HCT116 (cell line): Measurements from ENCODE around the gene GFAP. TPM values are rescaled to one million over a fixed set of nuclear protein-coding genes. Genes with fewer than 3 reads are reported as not detected.
A peak's percentile ranks its signal among the peaks of the same experiment; 100 is the strongest.

ENCODE experiments used
- ATAC-seq: fragments of 200-7000 bp; cut with Tn5 transposase; 2 replicates; pipeline ENCODE4 v1.9.1; 2020; ENCODE audit warnings: mild to moderate bottlenecking, moderate library complexity
- BruUV-seq: library from RNA; stranded (reverse); fragments of 400-500 nt; replicated peaks from 2 replicates; lab custom pipeline; 2021; lab: Mats Ljungman, UMichigan
- CTCF ChIA-PET: fragments of 300-600 bp; sonication (Branson Sonifier 250); formaldehyde crosslinking; loops from one replicate; lab custom pipeline; 2021; ENCODE audit warnings: antibody characterized with exemption; lab: Charles Lee
- POLR2A ChIA-PET: fragments of 300-600, 350-600 bp; sonication (Branson Sonifier 250); formaldehyde crosslinking; loops from one replicate; lab custom pipeline; 2021; ENCODE audit warnings: antibody characterized with exemption; lab: Charles Lee
- RAD21 ChIA-PET, 2 experiments: fragments of 300-600 bp; sonication (Branson Sonifier 250); formaldehyde crosslinking; loops; one replicate each; lab custom pipeline; 2023; ENCODE audit warnings: low total read pairs in 2 of 2; ENCODE audit not compliant: uncharacterized antibody in 2 of 2, unreplicated experiment in 2 of 2, low non-redundant PET in 1 of 2; lab: Charles Lee
- DNase-seq: peaks from one replicate; pipeline ENCODE4 v3.0.0-alpha.2; 2010; ENCODE audit warnings: low read depth, low spot score
- H2AFZ ChIP-seq: fragments of 200-600 bp; shearing (Covaris generic), sonication (generic); 2 replicates; pipeline ENCODE4 v1.6.1; 2017; ENCODE audit warnings: low read depth, mixed run types, mixed read lengths, antibody characterized with exemption, low read length; ENCODE audit not compliant: poor library complexity, severe bottlenecking
- H3K27ac ChIP-seq: 2 replicates; pipeline ENCODE4 v1.5.1; 2012; ENCODE audit warnings: low read depth, low read length
- H3K27me3 ChIP-seq: fragments of 200-600 bp; sonication (generic); 2 replicates; pipeline ENCODE4 v1.6.1; 2016; ENCODE audit warnings: mixed run types, low read length, mixed read lengths; ENCODE audit not compliant: insufficient read depth
- H3K36me3 ChIP-seq, 2 experiments: fragments of 200-500 bp in 1 of 2; fragments of 200-600 bp in 1 of 2; sonication (Bioruptor generic) in 1 of 2; sonication (generic) in 1 of 2; 2 replicates each; pipeline versions ENCODE4 v1.5.1 to v1.6.1; 2014 to 2016; ENCODE audit warnings: low read length in 2 of 2, inconsistent platforms in 1 of 2, mixed read lengths in 1 of 2, mixed run types in 1 of 2; ENCODE audit not compliant: insufficient read depth in 2 of 2, control insufficient read depth in 1 of 2
- H3K4me1 ChIP-seq, 2 experiments: fragments of 200-600 bp in 1 of 2; sonication (generic) in 1 of 2; 2 replicates each; pipeline versions ENCODE4 v1.5.1 to v1.6.1; 2012 to 2017; ENCODE audit warnings: low read length in 2 of 2, inconsistent platforms in 1 of 2, mild to moderate bottlenecking in 1 of 2, mixed read lengths in 1 of 2, mixed run types in 1 of 2, moderate library complexity in 1 of 2; ENCODE audit not compliant: insufficient read depth in 2 of 2, control insufficient read depth in 1 of 2
- H3K4me2 ChIP-seq: fragments of 200-600 bp; sonication (generic); 2 replicates; pipeline ENCODE4 v1.6.1; 2017; ENCODE audit warnings: mixed run types, low read length, mixed read lengths
- H3K4me3 ChIP-seq, 2 experiments: fragments of 200-600 bp in 1 of 2; sonication (generic) in 1 of 2; replicated peaks in 1 of 2; 2 replicates each; pipeline ENCODE4 v1.5.1; 2011 to 2016; ENCODE audit warnings: low read length in 2 of 2, control low read depth in 1 of 2, low read depth in 1 of 2, mild to moderate bottlenecking in 1 of 2, mixed read lengths in 1 of 2, mixed run types in 1 of 2
- H3K79me2 ChIP-seq: fragments of 200-600 bp; sonication (generic); 2 replicates; pipeline ENCODE4 v1.6.1; 2017; ENCODE audit warnings: mild to moderate bottlenecking, mixed run types, low read length, moderate library complexity, mixed read lengths; ENCODE audit not compliant: insufficient read depth
- H3K9ac ChIP-seq: fragments of 200-600 bp; sonication (generic); 2 replicates; pipeline ENCODE4 v1.6.1; 2016; ENCODE audit warnings: low read length, mixed read lengths
- H3K9me2 ChIP-seq: fragments of 200-600 bp; sonication (generic), shearing (Covaris generic); 2 replicates; pipeline ENCODE4 v1.6.1; 2017; ENCODE audit warnings: mixed run types, mild to moderate bottlenecking, moderate library complexity; ENCODE audit not compliant: insufficient read depth
- H3K9me3 ChIP-seq, 2 experiments: fragments of 200-500 bp in 1 of 2; fragments of 200-600 bp in 1 of 2; sonication (Bioruptor generic) in 1 of 2; sonication (generic) in 1 of 2; 2 replicates each; pipeline ENCODE4 v1.6.1; 2014 to 2017; ENCODE audit warnings: low read length in 2 of 2, mixed read lengths in 2 of 2, inconsistent platforms in 1 of 2, low read depth in 1 of 2, mild to moderate bottlenecking in 1 of 2, mixed run types in 1 of 2, moderate library complexity in 1 of 2; ENCODE audit not compliant: control insufficient read depth in 1 of 2, insufficient read depth in 1 of 2
- H4K20me1 ChIP-seq: fragments of 200-600 bp; sonication (generic), shearing (Covaris generic); 2 replicates; pipeline ENCODE4 v1.6.1; 2017; ENCODE audit warnings: mixed run types, mild to moderate bottlenecking, moderate library complexity; ENCODE audit not compliant: insufficient read depth
- ELF1 ChIP-seq: IDR thresholded peaks from 2 replicates; pipeline ENCODE4 v1.6.1; 2012; ENCODE audit warnings: low read depth, borderline replicate concordance
- EZH2 ChIP-seq: fragments of 200-600 bp; sonication (generic); IDR thresholded peaks from 2 replicates; pipeline ENCODE4 v1.6.1; 2017; ENCODE audit warnings: antibody characterized with exemption, mixed run types
- JUND ChIP-seq: IDR thresholded peaks from 2 replicates; pipeline ENCODE4 v1.6.1; 2012
- POLR2A ChIP-seq: IDR thresholded peaks from 2 replicates; pipeline ENCODE4 v1.7.0; 2011; ENCODE audit warnings: borderline replicate concordance; ENCODE audit not compliant: insufficient read depth, insufficient read length; ENCODE audit errors: extremely low read depth
- POLR2AphosphoS5 ChIP-seq: IDR thresholded peaks from 2 replicates; pipeline ENCODE4 v1.6.1; 2011; ENCODE audit warnings: mild to moderate bottlenecking, low read depth, low read length, moderate library complexity
- SIN3A ChIP-seq: IDR thresholded peaks from 2 replicates; pipeline ENCODE4 v1.6.1; 2012; ENCODE audit warnings: low read depth
- TCF7L2 ChIP-seq: IDR thresholded peaks from 2 replicates; pipeline ENCODE4 v1.7.0; 2011; ENCODE audit warnings: borderline replicate concordance, inconsistent platforms; ENCODE audit not compliant: insufficient read depth, insufficient read length; ENCODE audit errors: extremely low read depth
- YY1 ChIP-seq: IDR thresholded peaks from 2 replicates; pipeline ENCODE4 v1.6.1; 2011; ENCODE audit warnings: low read length, low read depth, moderate library complexity, mild to moderate bottlenecking; ENCODE audit not compliant: insufficient replicate concordance; ENCODE audit errors: extremely low read depth
- ZNF274 ChIP-seq: fragments of 200-500 bp; sonication (Bioruptor generic); IDR thresholded peaks from 2 replicates; pipeline ENCODE4 v1.6.1; 2014; ENCODE audit warnings: mild to moderate bottlenecking, low read depth, low read length, inconsistent platforms
- intact Hi-C: fragments of 100-400 bp; cut with micrococcal nuclease; formaldehyde crosslinking; loops from 2 replicates; pipeline ENCODE4 v1.10.0; 2022
- total RNA-seq: library from RNA; stranded (reverse); gene quantifications from one replicate; pipeline ENCODE4 v1.2.1, GENCODE V29; 2021; ENCODE audit not compliant: unreplicated experiment

The GFAP gene
- total RNA-seq, 1 experiment from 2014 or later: not detected

DNA sequence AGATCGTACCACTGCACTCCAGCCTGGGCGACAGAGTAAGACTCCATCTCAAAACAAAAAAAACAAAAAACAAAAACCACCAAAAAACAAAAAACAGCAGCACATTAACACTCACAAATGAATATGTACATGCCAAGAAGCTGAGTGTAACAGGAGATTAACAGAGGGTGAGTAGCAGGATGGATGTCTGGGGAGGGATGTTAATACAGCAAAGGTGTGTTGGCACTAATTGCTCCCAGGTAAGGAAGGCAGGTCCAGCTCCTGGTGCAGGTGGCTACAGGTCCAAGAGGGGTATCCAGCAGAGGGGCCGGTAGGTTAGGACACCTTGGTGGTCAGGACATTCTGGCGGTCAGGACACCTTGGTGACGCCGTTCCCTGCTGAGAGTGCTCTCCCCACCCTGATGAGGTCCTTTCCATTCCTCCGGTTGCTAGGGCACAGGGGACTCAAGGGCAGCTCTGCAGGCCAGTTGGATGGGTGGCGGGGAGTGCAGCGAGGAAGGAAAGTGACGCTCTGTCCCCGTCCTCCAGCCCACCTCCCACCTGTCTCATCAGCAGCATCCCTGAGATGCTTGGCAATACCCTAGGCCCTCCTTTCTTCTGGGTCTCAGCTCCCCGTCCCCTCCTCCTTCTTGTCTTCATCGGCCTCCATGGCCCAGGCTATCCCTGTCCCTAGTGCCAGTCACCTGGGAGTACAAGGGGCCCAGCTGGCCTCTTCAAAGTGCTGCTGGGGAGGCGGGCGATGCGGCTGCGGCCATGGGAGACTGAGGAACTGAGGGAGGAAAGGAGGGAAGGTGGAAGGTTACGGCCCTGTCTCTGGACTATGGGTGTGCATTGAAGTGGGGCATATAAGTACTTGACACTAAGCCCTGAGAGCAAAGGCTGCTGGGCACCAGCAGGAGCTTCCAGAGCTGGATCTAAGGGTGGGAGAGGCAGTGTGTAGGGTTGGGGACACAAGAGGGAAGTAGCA lies 10.7 kb upstream of the GFAP start:
- DNase-seq: no peak
- ChIA-PET POLR2A (no interaction called here), CTCF (interaction anchor here (0.6 kb wide), 1 partner anchor 143 kb away, joined by 3 read pairs; no protein-coding TSS in a partner anchor), RAD21 (no interaction called here)
- H3K4me2 ChIP-seq: no peak overlapping the region
- H3K36me3 ChIP-seq: peaks cover 44 to 51% of the 10 kb centered on the region in 2 experiments
- no peaks in the 10 kb centered on the region for H3K9me3 ChIP-seq
- no peak for TF ChIP-seq EZH2
- no peak for TF ChIP-seq POLR2A
- TF ChIP-seq SIN3A: no peak
- intact Hi-C loops: no loop called here
- no peak overlapping the region for H3K4me3 ChIP-seq
- H3K9me2 ChIP-seq: no peaks in the 10 kb centered on the region
- H3K79me2 ChIP-seq: no peaks in the 10 kb centered on the region
- H4K20me1 ChIP-seq: no peaks in the 10 kb centered on the region
- no peaks in the 10 kb centered on the region for H3K4me1 ChIP-seq
- no peak overlapping the region for H3K27ac ChIP-seq
- no peak for ATAC-seq
- H3K9ac ChIP-seq: no peak overlapping the region
- H2AFZ ChIP-seq: no peak overlapping the region
- H3K27me3 ChIP-seq: no peaks in the 10 kb centered on the region
- BruUV-seq: no TSS peak

DNA sequence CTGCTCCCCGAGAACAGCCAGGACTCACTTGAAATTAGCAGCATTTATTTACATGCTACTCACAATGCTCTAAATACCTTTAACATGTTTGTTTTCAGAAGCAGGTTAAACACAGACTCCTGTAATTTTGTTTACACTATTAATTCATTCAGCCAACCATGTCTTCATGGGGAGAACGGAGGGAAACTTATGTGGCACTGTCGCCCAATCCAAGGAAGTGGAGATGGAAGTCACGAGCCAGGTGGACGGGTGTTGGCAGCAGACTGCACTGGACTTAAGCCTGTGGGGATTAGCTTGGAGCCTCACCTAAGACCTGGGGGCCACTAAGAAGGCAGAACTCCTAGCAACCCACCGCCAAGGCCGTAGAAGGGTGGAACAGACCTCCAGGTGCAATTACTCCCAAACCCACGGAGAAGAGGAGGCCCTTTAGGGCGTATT lies 8.8 kb upstream of the GFAP start:
- H3K9ac ChIP-seq: no peak overlapping the region
- H3K9me3 ChIP-seq: no peaks in the 10 kb centered on the region
- BruUV-seq: TSS peak; percentile 17
- H3K4me2 ChIP-seq: no peak overlapping the region
- ChIA-PET RAD21 (no interaction called here), CTCF (no interaction called here), POLR2A (no interaction called here)
- H3K36me3 ChIP-seq: peaks cover 26 to 34% of the 10 kb centered on the region in 2 experiments
- no peaks in the 10 kb centered on the region for H4K20me1 ChIP-seq
- H3K4me3 ChIP-seq: no peak overlapping the region
- DNase-seq (no peak), ATAC-seq (no peak)
- no peaks in the 10 kb centered on the region for H3K79me2 ChIP-seq
- peaks cover 0 to 8% of the 10 kb centered on the region in 2 experiments; a peak in 2 of 4 replicates for H3K4me1 ChIP-seq
- intact Hi-C loops: no loop called here
- TF ChIP-seq TCF7L2 (no peak), YY1 (no peak), JUND (peak; percentile 31; the same call in 1 of the 2 replicates), SIN3A (no peak), POLR2AphosphoS5 (peak; percentile 43; the same call in 1 of the 2 replicates), ELF1 (no peak), ZNF274 (no peak)
- H3K27me3 ChIP-seq: no peaks in the 10 kb centered on the region
- H3K9me2 ChIP-seq: no peaks in the 10 kb centered on the region
- H2AFZ ChIP-seq: no peak overlapping the region
- no peak overlapping the region for H3K27ac ChIP-seq
